ENCODE data around the gene SELENOO.

DNA sequence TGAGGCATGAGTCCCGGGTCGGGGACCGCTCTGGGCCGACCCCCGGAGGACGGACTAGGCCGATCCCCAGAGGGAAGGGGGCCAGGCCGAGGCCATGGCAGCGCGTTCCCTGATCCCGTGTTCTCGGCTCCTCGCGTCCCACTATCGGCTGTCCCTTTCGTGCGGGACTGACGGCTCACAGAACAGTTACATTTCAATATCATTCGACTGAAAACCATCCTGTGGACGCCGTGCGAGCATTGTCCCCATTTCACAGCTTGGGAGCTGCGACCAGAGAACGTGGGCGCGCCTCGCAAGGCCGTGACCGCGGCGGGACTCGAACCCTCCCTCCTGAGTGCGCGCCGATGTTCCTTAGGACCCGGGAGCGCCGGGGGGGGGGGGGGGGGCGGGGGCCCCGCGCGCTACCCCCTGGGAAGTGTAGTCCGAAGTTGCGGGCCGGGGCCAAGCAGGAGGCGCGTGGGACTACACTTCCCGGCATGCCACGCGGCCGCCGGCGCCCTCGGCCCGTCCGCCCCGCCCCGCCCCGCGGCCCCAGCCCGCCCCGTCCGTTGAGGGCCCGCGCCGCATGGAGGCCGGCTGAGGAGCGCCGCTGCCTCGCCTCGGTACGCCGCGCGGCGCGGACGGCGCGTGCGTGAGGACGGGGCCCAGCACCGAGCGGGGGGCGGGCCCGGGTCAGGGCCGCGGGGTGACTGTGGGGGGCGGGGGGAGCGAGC lies 15.3 kb upstream of the SELENOO start, which contains the start of gene TRABD:
- TF ChIP-seq, protein P1, sequence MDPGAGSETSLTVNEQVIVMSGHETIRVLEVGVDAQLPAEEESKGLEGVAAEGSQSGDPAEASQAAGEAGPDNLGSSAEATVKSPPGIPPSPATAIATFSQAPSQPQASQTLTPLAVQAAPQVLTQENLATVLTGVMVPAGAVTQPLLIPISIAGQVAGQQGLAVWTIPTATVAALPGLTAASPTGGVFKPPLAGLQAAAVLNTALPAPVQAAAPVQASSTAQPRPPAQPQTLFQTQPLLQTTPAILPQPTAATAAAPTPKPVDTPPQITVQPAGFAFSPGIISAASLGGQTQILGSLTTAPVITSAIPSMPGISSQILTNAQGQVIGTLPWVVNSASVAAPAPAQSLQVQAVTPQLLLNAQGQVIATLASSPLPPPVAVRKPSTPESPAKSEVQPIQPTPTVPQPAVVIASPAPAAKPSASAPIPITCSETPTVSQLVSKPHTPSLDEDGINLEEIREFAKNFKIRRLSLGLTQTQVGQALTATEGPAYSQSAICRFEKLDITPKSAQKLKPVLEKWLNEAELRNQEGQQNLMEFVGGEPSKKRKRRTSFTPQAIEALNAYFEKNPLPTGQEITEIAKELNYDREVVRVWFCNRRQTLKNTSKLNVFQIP (CRISPR knock-in tag; IDR thresholded peaks at IDR 0.05; ENCODE audit: borderline replicate concordance, low read depth), result no peak
- no peak for TF ChIP-seq ZNF8 (CRISPR knock-in tag; IDR thresholded peaks at IDR 0.05)
- no peak for TF ChIP-seq TCF4 (CRISPR knock-in tag; IDR thresholded peaks at IDR 0.05; ENCODE audit: borderline replicate concordance)
- no peak for TF ChIP-seq PATZ1 (CRISPR knock-in tag; IDR thresholded peaks at IDR 0.05; ENCODE audit: borderline replicate concordance)
- TF ChIP-seq TOX (CRISPR knock-in tag; IDR thresholded peaks at IDR 0.05; ENCODE audit: borderline replicate concordance), result no peak
- no peak for TF ChIP-seq ARNTL (CRISPR knock-in tag; IDR thresholded peaks at IDR 0.05; ENCODE audit: borderline replicate concordance, low read depth)
- TF ChIP-seq GLIS3 (CRISPR knock-in tag; IDR thresholded peaks at IDR 0.05), result no peak
- no peak for TF ChIP-seq ESRRG (CRISPR knock-in tag; IDR thresholded peaks at IDR 0.05)
- TF ChIP-seq PPARA (CRISPR knock-in tag; IDR thresholded peaks at IDR 0.05; ENCODE audit: borderline replicate concordance), result no peak
- TF ChIP-seq ZFP3 (CRISPR knock-in tag; IDR thresholded peaks at IDR 0.05), result no peak
- TF ChIP-seq ZNF565 (CRISPR knock-in tag; conservative IDR thresholded peaks at IDR 0.05; ENCODE audit: low read depth), result no peak
- no peak for TF ChIP-seq CSRNP3 (CRISPR knock-in tag; IDR thresholded peaks at IDR 0.05)
